ENCODE measurements around the gene AFF3.

AFF3 gene

DNA sequence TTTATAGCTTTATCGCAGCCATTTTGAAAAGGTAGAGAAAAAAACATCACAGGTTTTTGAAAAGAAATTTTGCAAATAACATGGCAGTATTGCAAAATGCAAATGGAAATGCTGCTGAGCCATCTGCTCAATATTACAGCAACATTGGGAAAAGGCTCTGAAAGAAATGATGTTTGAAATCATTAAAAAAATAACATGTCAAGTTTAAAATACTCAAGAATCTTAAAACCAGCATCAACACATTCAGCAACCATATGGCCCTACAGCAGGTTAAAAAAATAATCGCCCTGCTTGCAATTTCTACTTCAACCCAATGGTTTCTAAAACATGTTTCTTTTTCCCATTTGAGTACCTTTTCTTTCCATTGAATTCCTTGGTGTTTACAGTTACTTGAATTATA, 289.4 kb downstream of the AFF3 start:
- H3K4me3 ChIP-seq (ENCODE audit: low read depth, low read length): no peak overlapping the region
- no peak for DNase-seq (ENCODE audit: low read depth)
- TF ChIP-seq, protein P1, sequence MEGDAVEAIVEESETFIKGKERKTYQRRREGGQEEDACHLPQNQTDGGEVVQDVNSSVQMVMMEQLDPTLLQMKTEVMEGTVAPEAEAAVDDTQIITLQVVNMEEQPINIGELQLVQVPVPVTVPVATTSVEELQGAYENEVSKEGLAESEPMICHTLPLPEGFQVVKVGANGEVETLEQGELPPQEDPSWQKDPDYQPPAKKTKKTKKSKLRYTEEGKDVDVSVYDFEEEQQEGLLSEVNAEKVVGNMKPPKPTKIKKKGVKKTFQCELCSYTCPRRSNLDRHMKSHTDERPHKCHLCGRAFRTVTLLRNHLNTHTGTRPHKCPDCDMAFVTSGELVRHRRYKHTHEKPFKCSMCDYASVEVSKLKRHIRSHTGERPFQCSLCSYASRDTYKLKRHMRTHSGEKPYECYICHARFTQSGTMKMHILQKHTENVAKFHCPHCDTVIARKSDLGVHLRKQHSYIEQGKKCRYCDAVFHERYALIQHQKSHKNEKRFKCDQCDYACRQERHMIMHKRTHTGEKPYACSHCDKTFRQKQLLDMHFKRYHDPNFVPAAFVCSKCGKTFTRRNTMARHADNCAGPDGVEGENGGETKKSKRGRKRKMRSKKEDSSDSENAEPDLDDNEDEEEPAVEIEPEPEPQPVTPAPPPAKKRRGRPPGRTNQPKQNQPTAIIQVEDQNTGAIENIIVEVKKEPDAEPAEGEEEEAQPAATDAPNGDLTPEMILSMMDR (IDR thresholded peaks at IDR 0.05; ENCODE audit: insufficient read depth, low read depth, low read length, missing control alignments): no peak

DNA sequence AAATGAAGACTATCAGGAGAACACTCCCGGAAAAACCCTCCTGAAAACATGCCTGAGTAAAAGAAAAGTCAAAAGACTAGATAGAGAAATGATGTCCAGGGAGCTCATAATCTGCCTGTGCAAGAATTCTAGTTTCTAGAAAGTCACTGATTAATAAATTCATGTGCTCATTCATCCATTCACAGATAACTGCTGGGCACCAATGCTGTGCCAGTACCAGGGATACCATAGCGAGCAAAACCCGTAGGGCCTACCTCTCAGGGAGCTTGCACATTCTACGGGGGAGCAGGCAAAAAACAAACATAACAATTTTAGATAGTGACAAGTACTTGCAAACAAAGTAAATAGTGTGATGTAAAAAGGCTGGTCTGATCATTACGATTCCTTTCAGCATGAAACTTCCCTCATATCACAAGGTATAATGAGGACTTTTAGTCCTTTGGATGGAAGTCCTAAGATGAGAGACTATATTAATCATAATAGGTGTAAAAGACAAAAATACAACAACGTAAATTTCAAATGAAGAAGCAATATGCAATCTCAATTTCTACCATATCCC, 289.9 kb downstream of the AFF3 start:
- H3K4me3 ChIP-seq (ENCODE audit: low read depth, low read length): no peak overlapping the region
- TF ChIP-seq, protein P1 (IDR thresholded peaks at IDR 0.05; ENCODE audit: insufficient read depth, low read depth, low read length, missing control alignments): no peak
- no peak for DNase-seq (ENCODE audit: low read depth)

DNA sequence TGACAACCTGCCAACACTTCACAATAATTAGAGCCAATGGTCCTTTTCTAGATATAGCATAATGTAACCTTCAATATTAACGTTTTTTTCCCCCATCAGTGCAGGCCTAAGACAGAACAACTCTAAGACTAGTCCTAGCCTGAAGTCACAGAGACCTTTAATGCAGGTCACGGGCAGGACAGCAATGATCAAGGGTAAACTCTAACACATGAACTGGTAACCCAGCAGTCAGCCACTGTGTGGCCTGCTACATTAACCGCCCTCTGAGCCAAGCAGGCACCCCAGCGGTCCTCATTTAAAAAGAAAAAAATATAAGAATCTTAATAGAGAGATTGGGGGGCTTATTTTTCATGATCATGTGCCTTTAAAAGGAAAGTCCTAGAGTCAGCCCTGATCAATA, 290.6 kb downstream of the AFF3 start:
- DNase-seq (ENCODE audit: low read depth): no peak
- TF ChIP-seq, protein P1 (IDR thresholded peaks at IDR 0.05; ENCODE audit: insufficient read depth, low read depth, low read length, missing control alignments): no peak
- no peak overlapping the region for H3K4me3 ChIP-seq (ENCODE audit: low read depth, low read length)

DNA sequence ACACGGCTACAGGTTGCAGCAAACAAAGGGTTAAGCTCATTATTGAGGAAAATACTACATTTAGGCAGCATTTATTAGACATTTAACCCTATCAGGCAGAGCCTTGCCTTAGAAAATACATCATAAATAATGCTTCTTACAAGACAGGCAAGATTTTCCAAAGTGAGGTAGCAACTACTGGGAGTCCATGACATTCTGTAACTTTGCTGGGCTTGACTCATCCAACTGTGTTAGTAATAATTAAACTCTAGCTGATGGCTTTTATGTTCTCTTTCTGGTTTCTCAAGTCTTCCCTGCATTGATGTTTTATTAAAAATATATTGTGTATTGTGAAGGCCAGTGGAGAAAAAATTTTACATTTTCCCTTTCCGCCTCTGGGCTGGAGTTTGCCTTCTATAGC, 291.3 kb downstream of the AFF3 start:
- TF ChIP-seq, protein P1 (IDR thresholded peaks at IDR 0.05; ENCODE audit: insufficient read depth, low read depth, low read length, missing control alignments): no peak
- no peak overlapping the region for H3K4me3 ChIP-seq (ENCODE audit: low read depth, low read length)
- DNase-seq (ENCODE audit: low read depth): no peak

DNA sequence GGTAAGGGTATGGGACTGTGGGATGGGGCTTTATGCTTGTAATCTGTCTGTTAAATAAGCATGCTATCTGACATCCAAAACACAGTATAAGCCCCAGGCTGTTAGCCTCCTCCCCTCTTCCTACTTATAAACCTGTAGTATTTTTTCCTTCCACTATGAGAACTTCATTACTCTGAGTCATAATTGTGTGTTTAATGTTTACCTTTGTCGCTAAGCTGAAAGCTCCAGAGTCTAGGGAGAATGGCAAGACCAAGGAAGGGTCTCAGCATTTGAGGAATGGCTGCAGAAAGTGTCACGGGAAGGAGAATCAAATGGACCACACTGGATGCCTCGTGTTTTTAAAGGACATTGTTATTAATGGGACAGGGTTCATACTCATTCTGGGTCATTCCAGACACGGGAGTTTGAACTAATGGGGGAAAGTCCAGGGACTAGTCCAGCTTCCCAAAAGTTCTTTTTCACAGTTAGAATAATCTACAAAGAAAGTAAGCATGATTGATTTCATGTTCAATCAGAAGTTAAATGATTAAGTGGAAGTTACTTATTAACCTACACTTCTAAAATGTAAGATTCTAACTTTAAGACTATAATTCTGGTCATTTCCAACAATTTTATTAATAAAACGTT, 292.2 kb downstream of the AFF3 start:
- TF ChIP-seq, protein P1 (IDR thresholded peaks at IDR 0.05; ENCODE audit: insufficient read depth, low read depth, low read length, missing control alignments): no peak
- no peak overlapping the region for H3K4me3 ChIP-seq (ENCODE audit: low read depth, low read length)
- DNase-seq (ENCODE audit: low read depth): no peak

DNA sequence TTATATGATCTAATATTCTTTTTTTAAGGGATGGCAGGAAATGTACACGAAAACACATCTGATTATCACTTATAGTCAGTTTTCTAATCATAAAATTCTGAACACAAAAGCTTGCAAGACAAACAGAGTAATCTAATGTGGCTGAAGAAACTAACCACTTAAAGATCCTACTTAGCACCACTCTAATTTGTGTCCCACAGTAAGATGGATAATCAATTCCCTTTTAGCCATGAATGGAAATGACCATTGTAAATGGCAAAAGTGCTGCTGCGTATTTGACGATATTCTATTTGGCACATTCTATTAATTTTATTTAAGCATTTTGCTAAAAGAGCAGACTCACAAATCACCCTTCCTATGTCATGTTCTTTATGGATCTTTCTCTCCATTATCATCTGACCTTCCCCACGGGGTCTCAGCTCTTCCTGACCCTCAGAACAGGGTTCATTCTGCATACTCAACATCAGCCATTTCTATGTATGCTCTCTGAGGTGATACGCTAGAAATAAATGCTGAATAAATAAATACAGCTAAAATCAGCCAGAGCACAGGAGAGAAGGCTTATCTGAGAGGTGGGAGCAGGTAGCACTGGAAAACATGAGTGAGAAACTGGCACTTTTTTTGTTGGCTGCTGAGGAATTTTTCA, 295.8 kb downstream of the AFF3 start:
- no peak overlapping the region for H3K4me3 ChIP-seq (ENCODE audit: low read depth, low read length)
- DNase-seq (ENCODE audit: low read depth): no peak
- TF ChIP-seq, protein P1 (IDR thresholded peaks at IDR 0.05; ENCODE audit: insufficient read depth, low read depth, low read length, missing control alignments): no peak

All from GM12865 (cell line).